Activated naive CD4-positive, alpha-beta T cell treated with Interleukin-2 at 50 U/mL for 16 hours (primary cell): ENCODE results near the gene CACNA1S.
A peak's percentile ranks its signal among the peaks of the same experiment; 100 is the strongest.

Experiments
- DNase-seq: peaks from one replicate; pipeline ENCODE4 v3.0.0-alpha.2; 2020

Gene CACNA1S

GRCh38 chr1:201139756-201140155 is 27.5 kb upstream of the CACNA1S start:
- DNase-seq: no peak

GRCh38 chr1:201139306-201139705 is 27.1 kb upstream of the CACNA1S start:
- no peak for DNase-seq

- DNase-seq: no peak
Observed at GRCh38 chr1:201138311-201138840, 26.1 kb upstream of the CACNA1S start.

DNA sequence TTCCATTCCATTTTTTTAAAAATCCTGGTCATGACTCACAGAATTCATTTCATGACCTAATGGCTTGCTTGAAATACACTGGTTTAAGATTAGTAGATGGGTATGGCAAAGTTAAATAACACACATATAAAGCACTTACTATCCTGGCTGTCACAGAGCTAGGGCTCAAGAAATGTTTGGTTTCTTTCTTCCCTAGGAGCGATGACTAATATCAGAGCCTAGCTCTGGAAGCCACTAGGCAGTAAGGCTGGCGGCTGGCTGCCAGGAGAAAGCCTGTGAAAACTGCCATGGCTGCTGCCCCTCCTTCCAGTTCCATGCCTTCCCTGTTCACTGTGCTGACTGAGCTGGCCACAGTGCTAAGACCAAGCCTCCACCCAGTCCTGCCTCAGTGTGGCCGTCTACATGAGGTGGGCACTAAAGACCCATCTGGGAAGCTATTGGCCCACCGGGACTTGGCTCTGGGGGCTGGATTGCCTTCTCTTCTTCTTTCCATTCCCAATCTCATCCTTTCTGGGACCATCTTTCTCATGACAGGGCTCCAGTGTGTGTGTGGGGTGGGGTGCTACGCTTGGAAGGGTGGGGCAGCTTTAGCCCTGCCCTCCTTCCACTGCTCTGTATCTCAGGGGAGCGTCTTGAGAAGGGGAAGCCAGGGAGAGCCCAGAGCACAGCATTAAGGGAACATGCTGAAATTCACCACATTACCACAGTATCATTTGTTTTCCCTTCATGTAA is 25.5 kb upstream of the CACNA1S start:
- DNase-seq: no peak

- DNase-seq: no peak
Observed at GRCh38 chr1:201137024-201137392, 24.8 kb upstream of the CACNA1S start.

DNA sequence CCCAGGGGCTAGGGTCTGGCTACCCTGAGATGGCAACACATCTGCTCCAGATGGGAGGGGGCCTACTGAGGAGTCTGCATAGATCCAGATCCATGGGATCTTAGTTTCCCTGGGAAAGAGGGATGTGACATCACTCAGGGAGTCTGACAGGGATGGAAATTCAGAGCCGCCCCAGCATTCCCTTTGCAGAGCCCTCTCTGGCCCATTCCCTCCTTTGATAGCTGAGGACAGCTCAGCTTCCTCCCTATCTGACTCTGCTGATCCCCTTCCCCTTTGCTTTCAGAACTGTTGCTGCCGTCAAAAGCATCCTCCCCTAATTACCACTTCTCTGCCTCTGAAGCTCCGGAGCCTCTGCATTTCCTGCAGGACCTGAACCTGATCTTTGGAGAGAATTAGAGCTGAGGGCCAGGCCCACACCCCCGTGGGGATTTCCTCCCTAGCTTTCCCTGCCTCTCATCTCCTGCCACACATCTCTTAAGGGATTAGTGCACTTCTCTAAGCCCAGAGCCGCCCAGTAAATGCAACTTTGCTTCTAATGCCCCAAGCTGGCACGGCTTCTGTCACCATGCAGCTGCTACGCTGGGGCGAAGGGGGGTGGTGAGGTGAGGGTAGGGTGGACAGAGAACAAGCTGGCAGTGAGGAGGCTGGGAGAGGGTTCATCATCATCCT is 24.3 kb upstream of the CACNA1S start:
- DNase-seq: no peak

- DNase-seq: no peak
Observed at GRCh38 chr1:201134405-201134804, 22.2 kb upstream of the CACNA1S start.

DNA sequence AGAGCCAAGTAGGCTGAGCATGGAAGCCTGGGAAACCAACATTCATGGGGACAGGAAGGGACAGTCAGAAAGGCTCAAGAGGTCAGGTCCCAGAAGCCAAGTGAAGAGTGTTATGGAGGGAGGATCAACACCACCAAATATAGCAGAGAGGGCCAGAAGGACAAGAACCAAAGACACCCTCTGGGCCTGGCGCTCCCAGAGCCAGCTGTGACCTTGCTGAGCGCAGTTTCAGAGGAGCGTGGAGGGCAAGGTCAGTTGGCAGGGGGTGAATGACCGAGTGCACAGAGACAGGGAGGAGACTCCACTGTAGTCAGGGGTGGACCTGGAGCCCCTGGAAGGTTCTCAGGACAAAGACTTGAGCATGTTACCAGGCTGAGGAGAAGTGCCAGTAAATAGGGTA is 19.2 kb upstream of the CACNA1S start:
- DNase-seq: no peak

GRCh38 chr1:201128962-201129361 is 16.7 kb upstream of the CACNA1S start:
- DNase-seq: no peak

DNA sequence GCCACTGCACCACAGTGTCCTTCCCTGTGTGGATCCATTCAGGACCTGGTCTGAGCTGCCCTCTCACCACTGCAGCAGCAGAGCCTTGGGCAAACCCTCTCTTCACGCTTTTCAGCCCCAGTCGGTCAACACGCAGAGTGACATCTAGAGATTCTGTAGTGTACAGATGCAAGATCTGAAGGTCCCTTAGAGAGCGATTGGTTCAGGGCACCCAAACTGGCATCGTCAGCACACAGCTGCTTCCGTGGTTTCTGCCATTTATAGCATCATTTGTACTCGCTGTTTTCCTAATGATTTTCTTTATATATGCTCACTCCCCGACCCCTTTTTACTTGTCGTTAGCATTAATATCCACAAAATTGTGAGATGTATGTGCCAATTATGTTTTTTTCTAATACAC is 16.2 kb upstream of the CACNA1S start:
- DNase-seq: no peak

- no peak for DNase-seq
Observed at GRCh38 chr1:201127755-201128455, 15.7 kb upstream of the CACNA1S start.

GRCh38 chr1:201126832-201127754 is 14.9 kb upstream of the CACNA1S start, which contains the start of gene ASCL5:
ASCL5 (minus strand) TSS chr1:201127184; CDS start chr1:201115372, 11,812 bp downstream.
- DNase-seq: no peak

GRCh38 chr1:201126463-201126831 is 14.2 kb upstream of the CACNA1S start:
- no peak for DNase-seq

DNA sequence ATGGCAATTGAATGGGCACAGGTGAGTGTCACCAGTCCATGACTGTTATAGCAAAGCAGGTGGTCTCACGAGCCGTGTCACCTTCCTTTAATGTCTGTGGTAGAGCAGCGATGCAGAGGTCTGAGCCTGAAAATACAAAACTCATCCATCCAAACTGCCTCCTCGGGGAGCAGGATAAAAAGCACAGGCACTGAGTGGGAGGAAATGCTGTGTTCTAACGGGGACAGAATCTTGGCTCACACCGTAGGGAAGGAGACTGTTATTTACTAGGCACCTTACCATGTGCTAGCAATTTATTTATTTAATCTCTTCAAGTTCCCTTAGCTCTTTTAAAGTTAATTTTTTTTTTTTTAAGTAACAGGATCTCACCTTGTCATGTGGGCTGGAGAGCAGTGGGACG is 13.6 kb upstream of the CACNA1S start:
- no peak for DNase-seq

GRCh38 chr1:201125019-201125418 is 12.8 kb upstream of the CACNA1S start:
- no peak for DNase-seq

DNA sequence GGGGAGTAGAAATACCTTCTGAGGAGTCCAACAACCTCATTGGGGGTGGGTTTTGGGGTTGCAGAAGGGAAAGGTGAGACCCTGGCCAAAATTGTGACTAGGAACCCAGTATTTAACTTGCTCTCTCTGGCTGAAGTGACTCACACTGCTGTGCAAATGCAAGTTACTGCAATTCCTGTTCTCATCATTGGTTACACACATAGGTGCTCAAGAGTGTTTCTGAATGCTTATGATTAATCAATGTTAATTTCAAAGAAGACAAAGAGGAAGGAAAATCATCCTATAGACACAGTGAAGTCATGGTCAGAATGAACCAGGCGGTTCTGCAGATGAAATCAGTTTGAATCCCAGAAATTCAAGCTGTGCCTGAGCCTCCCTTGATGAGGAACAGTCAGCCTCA is 11.6 kb upstream of the CACNA1S start:
- no peak for DNase-seq

DNA sequence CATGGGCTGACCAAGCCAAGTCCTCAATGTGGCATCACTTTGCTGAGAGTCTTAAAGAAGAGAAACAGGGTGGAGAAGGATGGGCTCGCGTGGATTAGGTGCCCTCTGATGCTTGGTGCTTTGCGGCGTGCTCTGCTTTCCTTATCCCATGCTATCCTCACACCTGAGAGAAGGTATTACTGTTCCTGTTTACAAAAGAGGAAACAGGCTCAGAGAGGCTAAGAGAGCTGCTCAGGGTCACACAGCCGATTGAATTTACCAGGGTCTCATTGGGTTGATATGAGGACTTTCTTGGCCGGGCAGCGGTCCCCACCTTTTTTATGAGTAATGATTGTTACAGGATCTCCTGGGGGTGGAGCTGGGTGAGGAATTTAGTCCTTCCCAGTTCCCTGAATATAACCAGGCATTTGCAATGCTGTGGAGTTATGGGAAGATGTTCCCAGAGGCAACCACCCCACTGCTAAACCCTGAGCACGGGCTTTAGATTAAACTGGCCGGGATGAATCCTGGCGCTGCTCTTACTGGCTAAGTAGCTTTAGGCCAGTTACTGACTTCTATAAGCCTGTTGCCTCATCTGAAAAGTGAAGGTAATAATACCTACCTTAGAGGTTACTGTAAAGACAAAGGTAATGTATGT is 10.2 kb upstream of the CACNA1S start:
- DNase-seq: no peak

DNA sequence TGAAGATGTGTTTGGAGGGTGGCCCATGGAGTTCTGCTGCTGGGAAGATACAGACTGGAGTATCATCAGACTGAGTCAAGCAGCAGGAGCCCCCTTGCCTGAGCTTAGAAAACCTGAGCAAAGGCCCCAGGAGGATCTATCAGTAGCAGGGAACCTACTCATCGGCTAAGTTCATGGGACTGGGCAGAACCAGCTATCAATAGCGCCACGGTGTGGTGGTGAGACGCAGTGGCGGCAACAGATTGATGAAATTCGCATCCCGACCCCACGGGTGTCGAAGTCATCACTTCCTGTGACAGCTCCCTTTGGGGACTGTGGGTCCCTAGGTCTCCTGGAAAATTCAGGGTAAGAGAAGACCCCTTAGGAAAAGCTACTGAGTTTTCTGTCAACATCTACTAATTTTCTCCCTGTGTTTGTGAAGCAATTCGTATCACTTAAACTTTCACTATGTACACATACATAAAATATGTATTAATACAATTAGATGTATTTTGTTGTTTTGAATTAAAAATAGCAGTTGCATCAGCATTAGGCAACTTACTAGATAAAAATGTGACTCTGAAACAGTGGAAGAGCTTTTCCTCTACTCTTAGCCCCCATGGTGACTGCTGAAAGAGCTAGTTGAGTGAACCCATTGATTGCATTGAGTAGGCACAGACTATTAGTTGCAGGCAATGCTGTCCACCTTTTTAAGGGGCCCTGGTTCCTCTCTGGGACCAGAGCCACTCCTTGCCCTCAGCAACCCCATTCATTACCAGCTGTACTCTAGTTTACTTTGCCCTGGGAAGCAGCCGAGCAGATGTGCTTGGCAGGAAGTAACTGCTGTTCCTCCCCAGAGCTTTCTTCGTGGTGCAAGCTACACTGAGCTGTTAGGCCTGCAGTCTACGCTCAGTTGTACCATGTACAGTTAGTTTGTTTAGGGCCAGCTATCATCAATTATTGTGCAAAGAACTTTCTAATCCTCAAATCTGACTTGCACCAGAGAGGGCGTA is 7.3 kb upstream of the CACNA1S start:
- DNase-seq: peak; percentile 58

DNA sequence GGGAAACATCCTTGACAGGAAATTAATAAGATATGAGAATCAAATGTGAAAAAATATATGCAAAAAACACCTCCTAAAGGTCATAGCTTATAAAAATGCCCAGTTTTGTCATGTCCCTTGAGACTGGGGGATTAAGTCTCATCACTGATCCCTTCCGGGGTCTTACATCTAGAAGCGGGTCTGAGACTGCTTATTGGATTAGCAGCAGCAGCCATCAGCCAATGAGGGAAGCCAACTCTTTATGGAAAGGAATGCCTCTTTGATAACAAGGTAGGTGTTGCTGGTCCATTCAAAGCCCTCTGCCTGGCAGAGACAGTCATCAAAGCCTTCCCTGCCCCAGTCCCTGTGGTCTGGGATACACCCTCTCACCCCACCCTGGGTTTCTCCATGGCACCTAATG is 3.9 kb upstream of the CACNA1S start:
- no peak for DNase-seq

GRCh38 chr1:201115390-201115937 is 3.2 kb upstream of the CACNA1S start:
- DNase-seq: no peak
